ENCODE measurements around the gene NFIX. TPM values are rescaled to one million over a fixed set of nuclear protein-coding genes. Genes with fewer than 3 reads are reported as not detected.

Gene NFIX
- total and polyA plus RNA-seq, 2 of the 13 experiments (the other 11 are each of a cell fraction or from before 2014, with no cell fraction given), result 3.4 to 5.4 TPM

GRCh38 chr19:12983542-12984142 is 11.6 kb upstream of the NFIX start (continued):
- TF ChIP-seq GRHL1 (CRISPR knock-in tag; conservative IDR thresholded peaks at IDR 0.05) (no peak), ZNF460 (CRISPR knock-in tag; IDR thresholded peaks at IDR 0.05; ENCODE audit: borderline replicate concordance) (no peak), CCDC6 (CRISPR knock-in tag; IDR thresholded peaks at IDR 0.05) (no peak), ZSCAN5A (CRISPR knock-in tag; IDR thresholded peaks at IDR 0.05; ENCODE audit: borderline replicate concordance) (no peak), ZNF747 (CRISPR knock-in tag; IDR thresholded peaks at IDR 0.05; ENCODE audit: borderline replicate concordance) (no peak), KLF6 (CRISPR knock-in tag; IDR thresholded peaks at IDR 0.05) (0 out of 2 replicates have a peak, but pooled peaks have one; percentile 34), RFX1 (IDR thresholded peaks at IDR 0.05) (peak; percentile 84), ETV6 (CRISPR knock-in tag; conservative IDR thresholded peaks at IDR 0.05) (peak; percentile 61; the same call in 1 of the 2 replicates), TFDP2 (CRISPR knock-in tag; IDR thresholded peaks at IDR 0.05) (peak; percentile 21; the same call in 1 of the 2 replicates), SNRNP70 (IDR thresholded peaks at IDR 0.05; ENCODE audit: low read depth, low read length) (no peak), ZFP36L1 (CRISPR knock-in tag; IDR thresholded peaks at IDR 0.05) (0 out of 2 replicates have a peak, but pooled peaks have one; percentile 39), NFATC3 (CRISPR knock-in tag; IDR thresholded peaks at IDR 0.05) (no peak), RCOR2 (CRISPR knock-in tag; IDR thresholded peaks at IDR 0.05) (no peak)
- TF ChIP-seq, protein P1, sequence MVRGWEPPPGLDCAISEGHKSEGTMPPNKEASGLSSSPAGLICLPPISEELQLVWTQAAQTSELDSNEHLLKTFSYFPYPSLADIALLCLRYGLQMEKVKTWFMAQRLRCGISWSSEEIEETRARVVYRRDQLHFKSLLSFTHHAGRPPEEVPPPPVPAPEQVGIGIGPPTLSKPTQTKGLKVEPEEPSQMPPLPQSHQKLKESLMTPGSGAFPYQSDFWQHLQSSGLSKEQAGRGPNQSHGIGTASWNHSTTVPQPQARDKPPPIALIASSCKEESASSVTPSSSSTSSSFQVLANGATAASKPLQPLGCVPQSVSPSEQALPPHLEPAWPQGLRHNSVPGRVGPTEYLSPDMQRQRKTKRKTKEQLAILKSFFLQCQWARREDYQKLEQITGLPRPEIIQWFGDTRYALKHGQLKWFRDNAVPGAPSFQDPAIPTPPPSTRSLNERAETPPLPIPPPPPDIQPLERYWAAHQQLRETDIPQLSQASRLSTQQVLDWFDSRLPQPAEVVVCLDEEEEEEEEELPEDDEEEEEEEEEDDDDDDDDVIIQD (CRISPR knock-in tag; IDR thresholded peaks at IDR 0.05; ENCODE audit: low read depth), result no peak
- TF ChIP-seq, protein P2, sequence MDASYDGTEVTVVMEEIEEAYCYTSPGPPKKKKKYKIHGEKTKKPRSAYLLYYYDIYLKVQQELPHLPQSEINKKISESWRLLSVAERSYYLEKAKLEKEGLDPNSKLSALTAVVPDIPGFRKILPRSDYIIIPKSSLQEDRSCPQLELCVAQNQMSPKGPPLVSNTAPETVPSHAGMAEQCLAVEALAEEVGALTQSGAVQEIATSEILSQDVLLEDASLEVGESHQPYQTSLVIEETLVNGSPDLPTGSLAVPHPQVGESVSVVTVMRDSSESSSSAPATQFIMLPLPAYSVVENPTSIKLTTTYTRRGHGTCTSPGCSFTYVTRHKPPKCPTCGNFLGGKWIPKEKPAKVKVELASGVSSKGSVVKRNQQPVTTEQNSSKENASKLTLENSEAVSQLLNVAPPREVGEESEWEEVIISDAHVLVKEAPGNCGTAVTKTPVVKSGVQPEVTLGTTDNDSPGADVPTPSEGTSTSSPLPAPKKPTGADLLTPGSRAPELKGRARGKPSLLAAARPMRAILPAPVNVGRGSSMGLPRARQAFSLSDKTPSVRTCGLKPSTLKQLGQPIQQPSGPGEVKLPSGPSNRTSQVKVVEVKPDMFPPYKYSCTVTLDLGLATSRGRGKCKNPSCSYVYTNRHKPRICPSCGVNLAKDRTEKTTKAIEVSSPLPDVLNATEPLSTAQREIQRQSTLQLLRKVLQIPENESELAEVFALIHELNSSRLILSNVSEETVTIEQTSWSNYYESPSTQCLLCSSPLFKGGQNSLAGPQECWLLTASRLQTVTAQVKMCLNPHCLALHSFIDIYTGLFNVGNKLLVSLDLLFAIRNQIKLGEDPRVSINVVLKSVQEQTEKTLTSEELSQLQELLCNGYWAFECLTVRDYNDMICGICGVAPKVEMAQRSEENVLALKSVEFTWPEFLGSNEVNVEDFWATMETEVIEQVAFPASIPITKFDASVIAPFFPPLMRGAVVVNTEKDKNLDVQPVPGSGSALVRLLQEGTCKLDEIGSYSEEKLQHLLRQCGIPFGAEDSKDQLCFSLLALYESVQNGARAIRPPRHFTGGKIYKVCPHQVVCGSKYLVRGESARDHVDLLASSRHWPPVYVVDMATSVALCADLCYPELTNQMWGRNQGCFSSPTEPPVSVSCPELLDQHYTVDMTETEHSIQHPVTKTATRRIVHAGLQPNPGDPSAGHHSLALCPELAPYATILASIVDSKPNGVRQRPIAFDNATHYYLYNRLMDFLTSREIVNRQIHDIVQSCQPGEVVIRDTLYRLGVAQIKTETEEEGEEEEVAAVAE (CRISPR knock-in tag; IDR thresholded peaks at IDR 0.05; ENCODE audit: borderline replicate concordance), result no peak
- TF ChIP-seq, protein P3, sequence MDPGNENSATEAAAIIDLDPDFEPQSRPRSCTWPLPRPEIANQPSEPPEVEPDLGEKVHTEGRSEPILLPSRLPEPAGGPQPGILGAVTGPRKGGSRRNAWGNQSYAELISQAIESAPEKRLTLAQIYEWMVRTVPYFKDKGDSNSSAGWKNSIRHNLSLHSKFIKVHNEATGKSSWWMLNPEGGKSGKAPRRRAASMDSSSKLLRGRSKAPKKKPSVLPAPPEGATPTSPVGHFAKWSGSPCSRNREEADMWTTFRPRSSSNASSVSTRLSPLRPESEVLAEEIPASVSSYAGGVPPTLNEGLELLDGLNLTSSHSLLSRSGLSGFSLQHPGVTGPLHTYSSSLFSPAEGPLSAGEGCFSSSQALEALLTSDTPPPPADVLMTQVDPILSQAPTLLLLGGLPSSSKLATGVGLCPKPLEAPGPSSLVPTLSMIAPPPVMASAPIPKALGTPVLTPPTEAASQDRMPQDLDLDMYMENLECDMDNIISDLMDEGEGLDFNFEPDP (CRISPR knock-in tag; conservative IDR thresholded peaks at IDR 0.05), result no peak
